SU-DHL-6 (cell line): ENCODE measurements around the gene DPPA5.

Source experiments
- H2AFZ ChIP-seq: fragments of 200-600 bp; sonication (generic); 2 replicates; pipeline ENCODE4 v1.6.1; 2014; ENCODE audit warnings: low read depth, mild to moderate bottlenecking, moderate library complexity, mixed read lengths, antibody characterized with exemption, low read length; ENCODE audit not compliant: severe bottlenecking
- H3F3A ChIP-seq: fragments of 200-600 bp; shearing (Covaris generic); 2 replicates; pipeline ENCODE4 v1.6.0; 2016; ENCODE audit warnings: antibody characterized with exemption, mild to moderate bottlenecking; ENCODE audit not compliant: insufficient read depth
- H3K27ac ChIP-seq: fragments of 200-600 bp; sonication (generic); 2 replicates; pipeline ENCODE4 v1.5.1; 2016; ENCODE audit warnings: low read depth, mild to moderate bottlenecking, low read length, moderate library complexity, mixed read lengths
- H3K27me3 ChIP-seq: fragments of 200-600 bp; sonication (generic), shearing (Covaris generic); 2 replicates; pipeline ENCODE4 v1.6.0; 2014; ENCODE audit warnings: mild to moderate bottlenecking, low read length
- H3K36me3 ChIP-seq: fragments of 200-600 bp; sonication (generic); 2 replicates; pipeline ENCODE4 v1.6.1; 2014; ENCODE audit warnings: mild to moderate bottlenecking, low read length, mixed read lengths
- H3K4me2 ChIP-seq: fragments of 300-600, 200-600 bp; shearing (Covaris generic), sonication (generic); 2 replicates; pipeline ENCODE4 v1.6.0; 2014; ENCODE audit warnings: low read length, low read depth, mild to moderate bottlenecking; ENCODE audit not compliant: poor library complexity, severe bottlenecking
- H3K4me3 ChIP-seq: fragments of 200-600 bp; sonication (generic); 2 replicates; pipeline ENCODE4 v1.5.1; 2014; ENCODE audit warnings: antibody characterized with exemption, low read length, mild to moderate bottlenecking, mixed read lengths; ENCODE audit not compliant: insufficient read depth, poor library complexity, severe bottlenecking
- H3K79me2 ChIP-seq: fragments of 200-600 bp; sonication (generic); 2 replicates; pipeline ENCODE4 v1.6.1; 2014; ENCODE audit warnings: mild to moderate bottlenecking, low read length, moderate library complexity; ENCODE audit not compliant: insufficient read depth
- H3K9ac ChIP-seq: fragments of 200-600 bp; sonication (generic); 2 replicates; pipeline ENCODE4 v1.7.0; 2014; ENCODE audit warnings: mild to moderate bottlenecking, low read length
- H3K9me2 ChIP-seq: fragments of 200-600 bp; sonication (generic); replicated peaks from 2 replicates; pipeline ENCODE4 v1.6.1; 2014; ENCODE audit warnings: low read length; ENCODE audit not compliant: insufficient read depth
- H3K9me3 ChIP-seq: fragments of 200-600 bp; sonication (generic); 2 replicates; pipeline ENCODE4 v1.6.1; 2014; ENCODE audit warnings: low read length, mixed read lengths; ENCODE audit not compliant: insufficient read depth
- H4K20me1 ChIP-seq: fragments of 200-600 bp; sonication (generic); 2 replicates; pipeline ENCODE4 v1.6.1; 2014; ENCODE audit warnings: low read depth, mild to moderate bottlenecking, antibody characterized with exemption, low read length, moderate library complexity, mixed read lengths
- CTCF ChIP-seq: fragments of 200-600 bp; sonication (generic); IDR thresholded peaks from one replicate; pipeline ENCODE4 v1.5.1; 2017; ENCODE audit warnings: antibody characterized with exemption, mild to moderate bottlenecking, low read length, moderate library complexity; ENCODE audit not compliant: insufficient read depth, poor library complexity, severe bottlenecking
- EZH2phosphoT487 ChIP-seq: fragments of 200-600 bp; sonication (generic), shearing (Covaris generic); conservative IDR thresholded peaks from 2 replicates; pipeline ENCODE4 v1.6.1; 2018; ENCODE audit warnings: mild to moderate bottlenecking, antibody characterized with exemption, low read length, moderate library complexity, mixed read lengths

The DPPA5 gene

GRCh38 chr6:73328790-73329189, 25.3 kb downstream of the DPPA5 start:
- Histone ChIP-seq H3K4me3 (no peak overlapping the region), H3K9me2 (no peaks in the 10 kb centered on the region), H3K36me3 (no peaks in the 10 kb centered on the region), H3K27me3 (no peaks in the 10 kb centered on the region), H3K9me3 (no peaks in the 10 kb centered on the region), H3K4me2 (no peak overlapping the region), H3F3A (no peaks in the 10 kb centered on the region), H3K79me2 (no peaks in the 10 kb centered on the region), H3K9ac (no peak overlapping the region), H4K20me1 (no peaks in the 10 kb centered on the region), H2AFZ (no peak overlapping the region), H3K27ac (no peak overlapping the region)
- TF ChIP-seq EZH2phosphoT487: no peak
- TF ChIP-seq CTCF: no peak

GRCh38 chr6:73325656-73326055, 28.4 kb downstream of the DPPA5 start:
- H3K36me3 ChIP-seq: no peaks in the 10 kb centered on the region
- no peak overlapping the region for H3K4me2 ChIP-seq
- no peak overlapping the region for H3K9ac ChIP-seq
- H3K79me2 ChIP-seq: no peaks in the 10 kb centered on the region
- no peak overlapping the region for H2AFZ ChIP-seq
- H4K20me1 ChIP-seq: no peaks in the 10 kb centered on the region
- H3K9me2 ChIP-seq: no peaks in the 10 kb centered on the region
- no peaks in the 10 kb centered on the region for H3K9me3 ChIP-seq
- H3K27ac ChIP-seq: no peak overlapping the region
- H3K27me3 ChIP-seq: no peaks in the 10 kb centered on the region
- TF ChIP-seq CTCF (no peak), EZH2phosphoT487 (no peak)
- no peaks in the 10 kb centered on the region for H3F3A ChIP-seq
- H3K4me3 ChIP-seq: no peak overlapping the region

GRCh38 chr6:73323323-73323722, 30.8 kb downstream of the DPPA5 start:
- no peaks in the 10 kb centered on the region for H3K9me3 ChIP-seq
- no peaks in the 10 kb centered on the region for H3K36me3 ChIP-seq
- H3K9me2 ChIP-seq: no peaks in the 10 kb centered on the region
- H3K4me2 ChIP-seq: no peak overlapping the region
- no peak overlapping the region for H3K9ac ChIP-seq
- no peak overlapping the region for H2AFZ ChIP-seq
- no peaks in the 10 kb centered on the region for H3K79me2 ChIP-seq
- no peak overlapping the region for H3K27ac ChIP-seq
- no peaks in the 10 kb centered on the region for H3F3A ChIP-seq
- H4K20me1 ChIP-seq: no peaks in the 10 kb centered on the region
- TF ChIP-seq EZH2phosphoT487 (no peak), CTCF (no peak)
- H3K4me3 ChIP-seq: no peak overlapping the region
- no peaks in the 10 kb centered on the region for H3K27me3 ChIP-seq
